ENCODE results near the gene PTPRE.

Gene PTPRE

GRCh38 chr10:128103229-128103714, 196.4 kb downstream of the PTPRE start:
- no peak for FAIRE-seq

GRCh38 chr10:128105383-128105782, 198.5 kb downstream of the PTPRE start:
- no peak for FAIRE-seq

GRCh38 chr10:128109707-128110106, 202.8 kb downstream of the PTPRE start:
- no peak for FAIRE-seq

- FAIRE-seq: no peak
Observed at GRCh38 chr10:128110339-128110738, 203.4 kb downstream of the PTPRE start.

- no peak for FAIRE-seq
Observed at GRCh38 chr10:128111696-128112095, 204.8 kb downstream of the PTPRE start.

GRCh38 chr10:128113026-128113425, 206.1 kb downstream of the PTPRE start:
- no peak for FAIRE-seq

GRCh38 chr10:128114901-128115300, 208.0 kb downstream of the PTPRE start:
- FAIRE-seq: no peak

- no peak for FAIRE-seq
Observed at GRCh38 chr10:128115356-128115755, 208.5 kb downstream of the PTPRE start.

GRCh38 chr10:128116187-128116586, 209.3 kb downstream of the PTPRE start:
- no peak for FAIRE-seq

GRCh38 chr10:128116851-128117615, 210.1 kb downstream of the PTPRE start:
- no peak for FAIRE-seq

GRCh38 chr10:128121750-128122412, 215.0 kb downstream of the PTPRE start:
- no peak for FAIRE-seq

- FAIRE-seq: no peak
Observed at GRCh38 chr10:128122931-128123330, 216.0 kb downstream of the PTPRE start.

GRCh38 chr10:128123846-128124245, 216.9 kb downstream of the PTPRE start:
- FAIRE-seq: no peak

GRCh38 chr10:128124813-128125403, 218.0 kb downstream of the PTPRE start:
- FAIRE-seq: no peak

GRCh38 chr10:128125416-128125943, 218.6 kb downstream of the PTPRE start:
- no peak for FAIRE-seq

GRCh38 chr10:128125944-128126764, 219.3 kb downstream of the PTPRE start, which contains the start of gene MKI67:
Gene MKI67 (minus strand): TSS chr10:128126423. CDS start chr10:128125667, 756 bp downstream.
- FAIRE-seq: no peak

GRCh38 chr10:128128582-128128981, 221.7 kb downstream of the PTPRE start:
- no peak for FAIRE-seq

- no peak for FAIRE-seq
Observed at GRCh38 chr10:128130051-128130450, 223.1 kb downstream of the PTPRE start.
